NCI-H446 (cell line): ENCODE data around the gene CENPE.

Experiments used
- DNase-seq, 2 experiments: peaks; one replicate each; lab custom pipeline; 2025; lab: John Stamatoyannopoulos, UW

Gene CENPE

GRCh38 chr4:103076747-103077347, 121.3 kb downstream of the CENPE start, which contains the start of gene SLC9B2:
TSS of gene SLC9B2 (minus strand) at chr4:103076761. CDS start at chr4:103067550, 9,211 bp downstream.
- DNase-seq, result peak in 1 of 2 experiments; percentile 33

- DNase-seq, result peak; percentile 27 to 66
Observed at GRCh38 chr4:103075894-103076746, 122.0 kb downstream of the CENPE start.

GRCh38 chr4:103075435-103075893, 122.7 kb downstream of the CENPE start:
- DNase-seq, result no peak

- no peak for DNase-seq
Observed at GRCh38 chr4:103074744-103075434, 123.3 kb downstream of the CENPE start.

GRCh38 chr4:103073792-103074438, 124.2 kb downstream of the CENPE start:
- no peak for DNase-seq

GRCh38 chr4:103067841-103068547, 130.1 kb downstream of the CENPE start:
- no peak for DNase-seq

- no peak for DNase-seq
Observed at GRCh38 chr4:103060453-103061148, 137.5 kb downstream of the CENPE start.
